Fibroblast of villous mesenchyme (primary cell): ENCODE results near the gene STAC3. TPM values are rescaled to one million over a fixed set of nuclear protein-coding genes. Genes with fewer than 3 reads are reported as not detected.

Experiments used
- DNase-seq: peaks from one replicate; pipeline ENCODE4 v3.0.0-alpha.2; 2010; ENCODE audit warnings: low read depth
- H3K4me3 ChIP-seq: 2 replicates; pipeline ENCODE4 v1.5.1; 2011; ENCODE audit warnings: low read depth, mild to moderate bottlenecking, low read length
- CTCF ChIP-seq: IDR thresholded peaks from 2 replicates; pipeline ENCODE4 v1.5.1; 2012; ENCODE audit warnings: low read depth, mild to moderate bottlenecking, low read length; ENCODE audit not compliant: insufficient read depth
- total RNA-seq: library from RNA; depleted of rRNA; stranded (reverse); fragments of >200 nt; gene quantifications from 2 replicates; pipeline ENCODE4 v1.2.3, GENCODE V29; 2012

Gene STAC3
- total RNA-seq, 1 donor = 1.3 TPM

GRCh38 chr12:57213763-57214397 lies 37.1 kb downstream of the STAC3 start:
- no peak for DNase-seq
- TF ChIP-seq CTCF = no peak
- no peak overlapping the region for H3K4me3 ChIP-seq

- DNase-seq = peak; percentile 85
- no peak overlapping the region for H3K4me3 ChIP-seq
- peak; percentile 93 for TF ChIP-seq CTCF
Observed at GRCh38 chr12:57213058-57213715, 37.8 kb downstream of the STAC3 start.

GRCh38 chr12:57212701-57213057 lies 38.3 kb downstream of the STAC3 start:
- H3K4me3 ChIP-seq = no peak overlapping the region
- no peak for DNase-seq
- TF ChIP-seq CTCF = no peak

- TF ChIP-seq CTCF = peak; percentile 12
- no peak for DNase-seq
- H3K4me3 ChIP-seq = no peak overlapping the region
Observed at GRCh38 chr12:57211791-57212700, 38.9 kb downstream of the STAC3 start.

GRCh38 chr12:57210926-57211692 lies 39.9 kb downstream of the STAC3 start:
- DNase-seq = no peak
- no peak overlapping the region for H3K4me3 ChIP-seq
- no peak for TF ChIP-seq CTCF

GRCh38 chr12:57210461-57210860 lies 40.5 kb downstream of the STAC3 start:
- no peak overlapping the region for H3K4me3 ChIP-seq
- no peak for DNase-seq
- no peak for TF ChIP-seq CTCF
